SH-SY5Y (cell line): Measurements from ENCODE around the gene CHST9.

Experiments
- GATA2 ChIP-seq: IDR thresholded peaks from 2 replicates; pipeline ENCODE4 v1.6.1; 2011; ENCODE audit warnings: mild to moderate bottlenecking, low read depth, low read length
- GATA3 ChIP-seq: IDR thresholded peaks from 2 replicates; pipeline ENCODE4 v1.6.1; 2011; ENCODE audit warnings: low read depth, mild to moderate bottlenecking, low read length, moderate library complexity

- TF ChIP-seq GATA2 (no peak), GATA3 (no peak)
Measured at GRCh38 chr18:27175245-27175644, 9.9 kb downstream of the CHST9 start.
